IMR-90 (cell line): ENCODE data around the gene OR2T2.
"Not testable (repeated sequence)": the region's sequence is repeated elsewhere in the genome, so short reads cannot be mapped to it uniquely, and the experiment has no call there.

Experiments used
- CEBPB ChIP-seq: IDR thresholded peaks from 2 replicates; pipeline ENCODE4 v1.6.1; 2012; ENCODE audit warnings: low read depth, low read length, improper control_type of control experiment
- CHD1 ChIP-seq: IDR thresholded peaks from 2 replicates; pipeline ENCODE4 v1.6.1; 2012; ENCODE audit warnings: low read depth, low read length, improper control_type of control experiment
- CTCF ChIP-seq: conservative IDR thresholded peaks from 2 replicates; pipeline ENCODE4 v1.5.1; 2012; ENCODE audit warnings: mild to moderate bottlenecking, low read depth, low read length, improper control_type of control experiment
- FOS ChIP-seq: fragments of 150-350 bp; IDR thresholded peaks from 2 replicates; pipeline ENCODE4 v1.6.1; 2016; ENCODE audit warnings: low read depth, low read length
- MAFK ChIP-seq: IDR thresholded peaks from 2 replicates; pipeline ENCODE4 v1.6.1; 2012; ENCODE audit warnings: low read depth, low read length, improper control_type of control experiment
- MAZ ChIP-seq: IDR thresholded peaks from 2 replicates; pipeline ENCODE4 v1.6.1; 2012; ENCODE audit warnings: low read depth, mild to moderate bottlenecking, low read length, improper control_type of control experiment, moderate library complexity, borderline replicate concordance
- MXI1 ChIP-seq: IDR thresholded peaks from 2 replicates; pipeline ENCODE4 v1.6.1; 2012; ENCODE audit warnings: low read depth, mild to moderate bottlenecking, low read length, moderate library complexity, borderline replicate concordance
- NFE2L2 ChIP-seq: fragments of 150-350 bp; IDR thresholded peaks from 2 replicates; pipeline ENCODE4 v1.6.1; 2016; ENCODE audit warnings: low read depth, mild to moderate bottlenecking, low read length
- POLR2A ChIP-seq: IDR thresholded peaks from 2 replicates; pipeline ENCODE4 v1.6.1; 2012; ENCODE audit warnings: mild to moderate bottlenecking, low read depth, low read length
- RAD21 ChIP-seq: IDR thresholded peaks from 2 replicates; pipeline ENCODE4 v1.6.1; 2012; ENCODE audit warnings: low read length, improper control_type of control experiment
- SMC3 ChIP-seq: fragments of 150-350 bp; IDR thresholded peaks from 2 replicates; pipeline ENCODE4 v1.6.1; 2016; ENCODE audit warnings: low read depth, mild to moderate bottlenecking, antibody characterized with exemption, low read length, moderate library complexity
- USF2 ChIP-seq: fragments of 150-350 bp; IDR thresholded peaks from 2 replicates; pipeline ENCODE4 v1.6.1; 2017; ENCODE audit warnings: mild to moderate bottlenecking, antibody characterized with exemption, low read length, low read depth

GRCh38 chr1:248436303-248436702 is 9.1 kb upstream of the OR2T2 start:
- TF ChIP-seq POLR2A, RAD21, CTCF, NFE2L2, CHD1, SMC3, FOS, MXI1, USF2, CEBPB, MAZ, MAFK: not testable (repeated sequence)
